CD4-positive, alpha-beta memory T cell (primary cell): ENCODE measurements around the gene ATP13A2. TPM values are rescaled to one million over a fixed set of nuclear protein-coding genes. Genes with fewer than 3 reads are reported as not detected.

ENCODE experiments used
- CTCF ChIA-PET: fragments of 350-600 bp; sonication (Branson Sonifier 250); formaldehyde crosslinking; loops from one replicate; lab custom pipeline; 2021; ENCODE audit warnings: inconsistent platforms; ENCODE audit not compliant: partially characterized antibody; lab: Charles Lee
- POLR2A ChIA-PET: fragments of 350-600 bp; sonication (Branson Sonifier 250); formaldehyde crosslinking; loops from one replicate; lab custom pipeline; 2021; ENCODE audit not compliant: partially characterized antibody; lab: Charles Lee
- DNase-seq, 5 donors: peaks; one replicate each; pipeline versions ENCODE4 v3.0.0 to v3.0.0-alpha.2; 2020 to 2022; ENCODE audit warnings: mixed read lengths in 1 of 5
- H3K27ac ChIP-seq: one replicate; pipeline ENCODE4 v1.7.0; 2013; ENCODE audit warnings: low read depth, low read length
- H3K27me3 ChIP-seq: 2 replicates; pipeline ENCODE4 v1.7.0; 2013; ENCODE audit warnings: mild to moderate bottlenecking, low read length, moderate library complexity; ENCODE audit not compliant: insufficient read depth
- H3K36me3 ChIP-seq: 2 replicates; pipeline ENCODE4 v1.7.0; 2013; ENCODE audit warnings: mild to moderate bottlenecking, low read length, moderate library complexity; ENCODE audit not compliant: insufficient read depth
- H3K4me1 ChIP-seq: 2 replicates; pipeline ENCODE4 v1.7.0; 2013; ENCODE audit warnings: mild to moderate bottlenecking, low read length, moderate library complexity; ENCODE audit not compliant: insufficient read depth
- H3K4me3 ChIP-seq, 2 donors: one replicate each; pipeline ENCODE4 v1.7.0; 2013; ENCODE audit warnings: low read length in 2 of 2, mild to moderate bottlenecking in 1 of 2
- H3K9me3 ChIP-seq, 2 donors: one replicate each; pipeline ENCODE4 v1.7.0; 2013; ENCODE audit warnings: low read length in 2 of 2, control low read depth in 1 of 2; ENCODE audit not compliant: control insufficient read depth in 1 of 2
- H3K27ac Mint-ChIP-seq, 7 donors: one replicate each; pipeline ENCODE4 v1.8.0; 2020 to 2021; ENCODE audit warnings: mixed read lengths in 7 of 7, mild to moderate bottlenecking in 6 of 7, inconsistent platforms in 3 of 7, moderate library complexity in 3 of 7
- H3K27me3 Mint-ChIP-seq, 2 donors: one replicate each; pipeline ENCODE4 v1.8.0; 2020 to 2021; ENCODE audit warnings: mixed read lengths in 2 of 2
- H3K36me3 Mint-ChIP-seq, 2 donors: one replicate each; pipeline ENCODE4 v1.8.0; 2020 to 2021; ENCODE audit warnings: mixed read lengths in 2 of 2, inconsistent platforms in 1 of 2, mild to moderate bottlenecking in 1 of 2
- H3K4me1 Mint-ChIP-seq, 4 donors: one replicate each; pipeline ENCODE4 v1.8.0; 2020 to 2021; ENCODE audit warnings: mixed read lengths in 4 of 4, mild to moderate bottlenecking in 1 of 4
- H3K4me3 Mint-ChIP-seq, 8 donors: one replicate each; pipeline ENCODE4 v1.8.0; 2020 to 2021; ENCODE audit warnings: mixed read lengths in 8 of 8, mild to moderate bottlenecking in 7 of 8, moderate library complexity in 6 of 8, inconsistent platforms in 3 of 8
- H3K9me3 Mint-ChIP-seq, 8 donors: one replicate each; pipeline ENCODE4 v1.8.0; 2020 to 2021; ENCODE audit warnings: mixed read lengths in 8 of 8, mild to moderate bottlenecking in 5 of 8, inconsistent platforms in 3 of 8, moderate library complexity in 1 of 8
- intact Hi-C: fragments of 100-400 bp; cut with micrococcal nuclease; formaldehyde crosslinking; loops from one replicate; pipeline ENCODE4 v1.15.1; 2023
- polyA plus RNA-seq, 2 donors: library from polyadenylated mRNA; unstranded; fragments of 300-500 nt; fragmentation: Illumina TruSeq; gene quantifications; one replicate each; pipeline ENCODE4 v1.2.3, GENCODE V29; 2021
- total RNA-seq, 2 experiments: library from RNA; stranded (reverse); gene quantifications; one replicate each; pipeline ENCODE4 v1.2.3, GENCODE V29; 2021

The ATP13A2 gene
- total and polyA plus RNA-seq, 4 experiments from 2014 or later = 24.6 to 60.4 (median 55.6) TPM

- no peak overlapping the region for H3K4me3 Mint-ChIP-seq
- POLR2A ChIA-PET = no interaction called here
Observed at GRCh38 chr1:16975211-16975610, 36.5 kb downstream of the ATP13A2 start.

GRCh38 chr1:16973215-16973614, 38.5 kb downstream of the ATP13A2 start:
- H3K36me3 Mint-ChIP-seq = peaks cover 0 to 18% of the 10 kb centered on the region in 2 donors
- H3K27me3 Mint-ChIP-seq = no peaks in the 10 kb centered on the region

More at GRCh38 chr1:16975211-16975610, 36.5 kb downstream of the ATP13A2 start:
- H3K4me3 ChIP-seq = no peak overlapping the region
- H3K36me3 ChIP-seq = no peaks in the 10 kb centered on the region
- Mint-ChIP-seq H3K36me3 (peaks cover 0 to 5% of the 10 kb centered on the region in 2 donors), H3K4me1 (peaks cover 0 to 4% (median 0%) of the 10 kb centered on the region in 4 donors), H3K27ac (peak overlapping the region in 1 of 7 donors; percentile 30), H3K27me3 (no peaks in the 10 kb centered on the region), H3K9me3 (no peaks in the 10 kb centered on the region)
- CTCF ChIA-PET = interaction anchor here (1.4 kb wide), 1 partner anchor 14 kb away, joined by 3 read pairs; no protein-coding TSS in a partner anchor
- no peaks in the 10 kb centered on the region for H3K4me1 ChIP-seq
- H3K27me3 ChIP-seq = no peaks in the 10 kb centered on the region
- intact Hi-C loops = no loop called here
- peak in 1 of 5 donors; percentile 16 for DNase-seq
- H3K9me3 ChIP-seq = no peaks in the 10 kb centered on the region
- H3K27ac ChIP-seq = no peak overlapping the region

GRCh38 chr1:16972189-16972895, 39.4 kb downstream of the ATP13A2 start:
- CTCF ChIA-PET = interaction anchor here (1.6 kb wide), 1 partner anchor 12 kb away, joined by 6 read pairs; no protein-coding TSS in a partner anchor
- H3K4me3 Mint-ChIP-seq = no peak overlapping the region
- peak overlapping the region in 1 of 7 donors; percentile 76 for H3K27ac Mint-ChIP-seq

More at GRCh38 chr1:16973215-16973614, 38.5 kb downstream of the ATP13A2 start:
- CTCF ChIA-PET = interaction anchor here (1.6 kb wide), 1 partner anchor 13 kb away, joined by 6 read pairs; no protein-coding TSS in a partner anchor
- no peak for DNase-seq
- H3K4me1 ChIP-seq = no peaks in the 10 kb centered on the region
- Mint-ChIP-seq H3K27ac (peak overlapping the region in 2 of 7 donors; percentile 10 to 55), H3K9me3 (no peaks in the 10 kb centered on the region), H3K4me1 (peaks cover 0 to 4% (median 0%) of the 10 kb centered on the region in 4 donors), H3K4me3 (no peak overlapping the region)
- H3K9me3 ChIP-seq = no peaks in the 10 kb centered on the region
- no peaks in the 10 kb centered on the region for H3K27me3 ChIP-seq
- POLR2A ChIA-PET = no interaction called here
- no peak overlapping the region for H3K27ac ChIP-seq
- H3K36me3 ChIP-seq = no peaks in the 10 kb centered on the region
- no peak overlapping the region for H3K4me3 ChIP-seq
- intact Hi-C loops = no loop called here

GRCh38 chr1:16971341-16972188, 40.2 kb downstream of the ATP13A2 start:
- Histone ChIP-seq H3K27ac (no peak overlapping the region), H3K4me3 (no peak overlapping the region), H3K4me1 (no peaks in the 10 kb centered on the region), H3K36me3 (no peaks in the 10 kb centered on the region), H3K27me3 (no peaks in the 10 kb centered on the region), H3K9me3 (no peaks in the 10 kb centered on the region)
- CTCF ChIA-PET = interaction anchor here (1.3 to 1.6 kb wide), 2 partner anchors 11 kb away, joined by 6 read pairs; no protein-coding TSS in a partner anchor
- Mint-ChIP-seq H3K27ac (peak overlapping the region in 1 of 7 donors; percentile 42), H3K9me3 (no peaks in the 10 kb centered on the region), H3K4me1 (no peaks in the 10 kb centered on the region), H3K27me3 (no peaks in the 10 kb centered on the region), H3K4me3 (no peak overlapping the region), H3K36me3 (peaks cover 5 to 24% of the 10 kb centered on the region in 2 donors)
- intact Hi-C loops = no loop called here
- DNase-seq = no peak
- POLR2A ChIA-PET = no interaction called here

More at GRCh38 chr1:16972189-16972895, 39.4 kb downstream of the ATP13A2 start:
- POLR2A ChIA-PET = no interaction called here
- Histone ChIP-seq H3K27me3 (no peaks in the 10 kb centered on the region), H3K27ac (no peak overlapping the region), H3K9me3 (no peaks in the 10 kb centered on the region), H3K36me3 (no peaks in the 10 kb centered on the region), H3K4me1 (no peaks in the 10 kb centered on the region), H3K4me3 (no peak overlapping the region)
- intact Hi-C loops = no loop called here
- Mint-ChIP-seq H3K36me3 (peaks cover 0 to 18% of the 10 kb centered on the region in 2 donors), H3K27me3 (no peaks in the 10 kb centered on the region), H3K4me1 (peaks cover 0 to under 1% (median 0%) of the 10 kb centered on the region in 4 donors), H3K9me3 (no peaks in the 10 kb centered on the region)
- no peak for DNase-seq

GRCh38 chr1:16970132-16970910, 41.4 kb downstream of the ATP13A2 start:
- Mint-ChIP-seq H3K4me1 (no peaks in the 10 kb centered on the region), H3K27ac (peak overlapping the region in 1 of 7 donors; percentile 47), H3K27me3 (no peaks in the 10 kb centered on the region), H3K4me3 (no peak overlapping the region), H3K36me3 (peaks cover 6 to 34% of the 10 kb centered on the region in 2 donors), H3K9me3 (no peaks in the 10 kb centered on the region)
- Histone ChIP-seq H3K27me3 (no peaks in the 10 kb centered on the region), H3K4me3 (no peak overlapping the region), H3K9me3 (no peaks in the 10 kb centered on the region), H3K27ac (no peak overlapping the region), H3K36me3 (no peaks in the 10 kb centered on the region), H3K4me1 (no peaks in the 10 kb centered on the region)
- intact Hi-C loops = no loop called here
- POLR2A ChIA-PET = no interaction called here
- no peak for DNase-seq
- CTCF ChIA-PET = interaction anchor here (1.3 kb wide), 1 partner anchor 10 kb away, joined by 6 read pairs; no protein-coding TSS in a partner anchor

GRCh38 chr1:16969651-16970050, 42.1 kb downstream of the ATP13A2 start:
- Histone ChIP-seq H3K36me3 (no peaks in the 10 kb centered on the region), H3K27me3 (no peaks in the 10 kb centered on the region), H3K27ac (no peak overlapping the region), H3K4me3 (no peak overlapping the region), H3K4me1 (no peaks in the 10 kb centered on the region), H3K9me3 (no peaks in the 10 kb centered on the region)
- CTCF ChIA-PET = no interaction called here
- Mint-ChIP-seq H3K9me3 (no peaks in the 10 kb centered on the region), H3K27me3 (no peaks in the 10 kb centered on the region), H3K4me1 (no peaks in the 10 kb centered on the region), H3K36me3 (peaks cover 11 to 39% of the 10 kb centered on the region in 2 donors), H3K4me3 (no peak overlapping the region), H3K27ac (no peak overlapping the region)
- intact Hi-C loops = no loop called here
- no peak for DNase-seq
- POLR2A ChIA-PET = no interaction called here
